ENCODE measurements around the gene FEN1. TPM values are rescaled to one million over a fixed set of nuclear protein-coding genes. Genes with fewer than 3 reads are reported as not detected.

The FEN1 gene
- polyA plus RNA-seq, 2 of the 4 experiments (the other 2 are of a cell fraction): 38.4 to 105 TPM

DNA sequence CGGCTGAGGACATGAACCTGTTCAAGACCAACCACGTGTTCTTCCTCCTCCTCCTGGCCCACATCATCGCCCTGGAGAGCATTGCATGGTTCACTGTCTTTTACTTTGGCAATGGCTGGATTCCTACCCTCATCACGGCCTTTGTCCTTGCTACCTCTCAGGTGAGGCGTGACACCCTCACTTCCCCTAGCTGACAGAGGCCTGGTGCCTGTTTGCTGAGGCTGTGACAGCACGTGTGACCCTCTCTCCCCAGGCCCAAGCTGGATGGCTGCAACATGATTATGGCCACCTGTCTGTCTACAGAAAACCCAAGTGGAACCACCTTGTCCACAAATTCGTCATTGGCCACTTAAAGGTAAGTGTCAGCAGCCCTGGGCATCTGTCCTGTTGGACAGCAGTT, 47.7 kb downstream of the FEN1 start:
- no peak overlapping the region for H3K4me3 ChIP-seq
- H3K4me1 ChIP-seq: peaks cover 8% of the 10 kb centered on the region
- H3K27ac ChIP-seq: no peak overlapping the region
- 93% methylated on average over 7 of the region's 7 CpGs for WGBS (ENCODE audit: missing lambda C conversion rate)
- CTCF ChIA-PET: interaction anchor here (1.1 to 2.7 kb wide), 5 partner anchors 12 to 268 kb away, joined by 4 to 12 read pairs (median 6); partner anchors contain the start of gene FADS2
- DNase-seq (ENCODE audit: low read depth in 1 of 2, low spot score in 1 of 2) (no peak), ATAC-seq (no peak), FAIRE-seq (no peak)
- POLR2A ChIA-PET: no interaction called here
- H3K4me2 ChIP-seq: no peak overlapping the region
- TF ChIP-seq BHLHE40 (IDR thresholded peaks at IDR 0.05; ENCODE audit: low read depth, low read length) (no peak), JUN (IDR thresholded peaks at IDR 0.05) (no peak), CHD2 (IDR thresholded peaks at IDR 0.05; ENCODE audit: low read length, partially characterized antibody) (no peak), TFCP2L1 (CRISPR knock-in tag; IDR thresholded peaks at IDR 0.05) (no peak), CEBPB (IDR thresholded peaks at IDR 0.05) (no peak), E2F6 (IDR thresholded peaks at IDR 0.05; ENCODE audit: borderline replicate concordance, low read depth) (no peak), BCL3 (IDR thresholded peaks at IDR 0.05) (no peak), RNF2 (IDR thresholded peaks at IDR 0.05; ENCODE audit: borderline replicate concordance, low read depth) (no peak), HOXA7 (CRISPR knock-in tag; IDR thresholded peaks at IDR 0.05) (no peak), RFX5 (IDR thresholded peaks at IDR 0.05) (no peak), POLR2AphosphoS2 (conservative IDR thresholded peaks at IDR 0.05; ENCODE audit: low read length) (no peak), NFE2L2 (conservative IDR thresholded peaks at IDR 0.05; ENCODE audit: low read length) (no peak), RARB (CRISPR knock-in tag; IDR thresholded peaks at IDR 0.05) (no peak)
- TF ChIP-seq, protein P1, sequence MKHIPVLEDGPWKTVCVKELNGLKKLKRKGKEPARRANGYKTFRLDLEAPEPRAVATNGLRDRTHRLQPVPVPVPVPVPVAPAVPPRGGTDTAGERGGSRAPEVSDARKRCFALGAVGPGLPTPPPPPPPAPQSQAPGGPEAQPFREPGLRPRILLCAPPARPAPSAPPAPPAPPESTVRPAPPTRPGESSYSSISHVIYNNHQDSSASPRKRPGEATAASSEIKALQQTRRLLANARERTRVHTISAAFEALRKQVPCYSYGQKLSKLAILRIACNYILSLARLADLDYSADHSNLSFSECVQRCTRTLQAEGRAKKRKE (CRISPR knock-in tag; IDR thresholded peaks at IDR 0.05; ENCODE audit: low read depth): no peak
- no peaks in the 10 kb centered on the region for H3K9me3 ChIP-seq

DNA sequence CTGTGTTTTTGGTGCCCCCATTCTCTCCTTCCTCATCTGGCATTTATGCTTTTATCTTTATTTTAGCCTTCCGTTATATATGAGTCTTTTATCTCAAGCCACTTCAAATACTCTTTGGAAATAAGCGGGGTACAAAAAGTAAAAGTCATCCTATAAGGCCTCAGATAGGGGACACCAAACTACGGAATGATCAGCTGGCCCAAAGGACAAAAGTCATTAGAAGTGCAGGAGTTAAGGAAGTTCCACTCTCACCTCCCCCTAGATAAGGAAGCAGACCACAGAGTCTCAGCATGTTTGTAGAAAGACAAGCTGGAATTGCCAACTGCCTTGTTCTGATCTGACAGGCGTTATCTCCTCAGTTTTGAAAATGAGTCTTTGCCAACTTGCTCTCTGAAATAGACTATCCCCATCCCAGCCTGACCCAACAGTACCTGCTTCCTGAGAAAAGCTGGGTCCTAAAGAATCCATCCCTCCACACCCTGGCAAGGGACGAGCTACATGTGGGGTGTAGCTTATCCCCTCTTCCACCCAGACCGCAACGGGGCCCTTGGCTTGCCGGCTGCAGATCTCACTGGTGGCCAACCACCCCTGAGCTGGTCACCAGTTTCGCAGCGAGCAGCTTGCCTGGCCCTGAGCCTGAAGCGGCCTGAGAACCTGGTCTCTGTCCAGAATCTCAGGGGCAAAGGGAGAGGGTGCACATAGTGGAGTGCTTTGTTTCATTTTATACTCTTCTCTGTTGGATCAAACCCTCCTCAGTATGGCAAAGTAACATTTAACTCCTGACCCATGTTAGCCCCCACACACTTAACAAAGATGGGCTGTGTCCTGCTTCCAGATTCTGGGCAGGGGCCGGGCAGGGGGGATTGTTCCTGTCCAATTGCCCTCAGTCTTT, 49.2 kb downstream of the FEN1 start:
- Histone ChIP-seq H3K9me3 (no peaks in the 10 kb centered on the region), H3K4me1 (no peaks in the 10 kb centered on the region), H3K4me2 (no peak overlapping the region), H3K4me3 (no peak overlapping the region), H3K27ac (no peak overlapping the region)
- ChIA-PET POLR2A (interaction anchor here (1.5 kb wide), 1 partner anchor 25 kb away, joined by 5 read pairs; the partner anchor contains the start of gene FADS1), CTCF (interaction anchor here (1.2 to 2.7 kb wide), 4 partner anchors 13 to 240 kb away, joined by 4 to 12 read pairs (median 6); partner anchors contain the start of gene FADS2)
- TF ChIP-seq KDM5A (IDR thresholded peaks at IDR 0.05) (no peak), TFCP2L1 (CRISPR knock-in tag; IDR thresholded peaks at IDR 0.05) (no peak), SMC3 (IDR thresholded peaks at IDR 0.05) (no peak), POLR2A (IDR thresholded peaks at IDR 0.05; ENCODE audit: low read length) (no peak), HDAC2 (IDR thresholded peaks at IDR 0.05) (no peak), MAX (IDR thresholded peaks at IDR 0.05) (no peak), PBX3 (IDR thresholded peaks at IDR 0.05) (no peak), HMGXB4 (CRISPR knock-in tag; IDR thresholded peaks at IDR 0.05; ENCODE audit: borderline replicate concordance) (no peak), RARB (CRISPR knock-in tag; IDR thresholded peaks at IDR 0.05) (no peak), GATA3 (IDR thresholded peaks at IDR 0.05; ENCODE audit: borderline replicate concordance) (no peak), HOXA7 (CRISPR knock-in tag; IDR thresholded peaks at IDR 0.05) (no peak), HES2 (IDR thresholded peaks at IDR 0.05) (no peak), ESRRA (IDR thresholded peaks at IDR 0.05; ENCODE audit: borderline replicate concordance, low read length) (no peak), RFX5 (IDR thresholded peaks at IDR 0.05) (no peak), CEBPB (IDR thresholded peaks at IDR 0.05) (no peak), HOXB13 (CRISPR knock-in tag; IDR thresholded peaks at IDR 0.05; ENCODE audit: low read depth) (no peak), TP53 (CRISPR knock-in tag; IDR thresholded peaks at IDR 0.05) (no peak), KDM1A (IDR thresholded peaks at IDR 0.05; ENCODE audit: low read depth) (no peak)
- FAIRE-seq: no peak
- ATAC-seq: no peak
- 93% methylated on average over 11 of the region's 12 CpGs for WGBS (ENCODE audit: missing lambda C conversion rate)
- no peak for DNase-seq (ENCODE audit: low read depth in 1 of 2, low spot score in 1 of 2)

Data from A549 (cell line).